Endometrial microvascular endothelial cells (primary cell): ENCODE data around the gene TGFBR3L. TPM values are rescaled to one million over a fixed set of nuclear protein-coding genes. Genes with fewer than 3 reads are reported as not detected.

Experiments used
- total RNA-seq: library from RNA; depleted of rRNA; stranded (reverse); fragments of >200 nt; gene quantifications from one replicate; pipeline ENCODE4 v1.2.3, GENCODE V29; 2015; ENCODE audit errors: inconsistent ontology term

The TGFBR3L gene
- total RNA-seq, 1 donor from 2014 or later: not detected

Other genes with a start within 250 kb of the TGFBR3L start
- not detected for gene RETN, start 245.8 kb upstream of the TGFBR3L start, total RNA-seq
- gene MCEMP1, start 237.7 kb upstream of the TGFBR3L start, total RNA-seq: not detected
- 81.6 TPM for gene TRAPPC5, start 234.0 kb upstream of the TGFBR3L start, total RNA-seq
- not detected for gene FCER2, start 212.7 kb upstream of the TGFBR3L start, total RNA-seq
- not detected for gene CLEC4G, start 182.7 kb upstream of the TGFBR3L start, total RNA-seq
- not detected for gene CD209, start 167.3 kb upstream of the TGFBR3L start, total RNA-seq
- not detected for gene CLEC4M, start 151.6 kb upstream of the TGFBR3L start, total RNA-seq
- 23.2 TPM for gene EVI5L, start 84.6 kb upstream of the TGFBR3L start, total RNA-seq
- gene PRR36, start 40.4 kb upstream of the TGFBR3L start, total RNA-seq: not detected
- gene LRRC8E, start 26.3 kb upstream of the TGFBR3L start, total RNA-seq: 1.9 TPM
- gene MAP2K7, start 11.0 kb upstream of the TGFBR3L start, total RNA-seq: 13.3 TPM
- gene SNAPC2, start 5.5 kb downstream of the TGFBR3L start, total RNA-seq: 46.8 TPM
- 2.2 TPM for gene CTXN1, start 11.3 kb downstream of the TGFBR3L start, total RNA-seq
- gene TIMM44, start 28.8 kb downstream of the TGFBR3L start, total RNA-seq: 75.6 TPM
- 68.0 TPM for gene ELAVL1, start 90.8 kb downstream of the TGFBR3L start, total RNA-seq
- gene CCL25, start 137.9 kb downstream of the TGFBR3L start, total RNA-seq: not detected
- gene FBN3, start 234.8 kb downstream of the TGFBR3L start, total RNA-seq: not detected